Measurements from ENCODE around the gene FASLG.

GRCh38 chr1:172640111-172640510 lies 18.8 kb upstream of the FASLG start:
- no peak for TF ChIP-seq CTCF (IDR thresholded peaks at IDR 0.05)
- no peak for TF ChIP-seq POLR2AphosphoS5 (IDR thresholded peaks at IDR 0.05; ENCODE audit: low read depth, low read length)
